Mucosa of descending colon (tissue), 3 donors: Measurements from ENCODE around the gene TSPAN17. TPM values are rescaled to one million over a fixed set of nuclear protein-coding genes. Genes with fewer than 3 reads are reported as not detected.

ENCODE experiments used
- ATAC-seq: fragments of 200-7000 bp; cut with Tn5 transposase; one replicate; pipeline ENCODE4 v1.9.1; 2020; ENCODE audit warnings: mild to moderate bottlenecking, moderate library complexity
- DNase-seq, 3 donors: peaks; one replicate each; pipeline ENCODE4 v3.0.0-alpha.2; 2020
- H3K36me3 ChIP-seq: fragments of 200-600 bp; one replicate; pipeline ENCODE4 v1.8.0; 2021; ENCODE audit warnings: low read depth, mild to moderate bottlenecking
- H3K4me1 ChIP-seq: fragments of 200-600 bp; one replicate; pipeline ENCODE4 v1.8.0; 2021; ENCODE audit warnings: low read depth, mild to moderate bottlenecking
- H3K4me3 ChIP-seq: fragments of 200-600 bp; one replicate; pipeline ENCODE4 v1.8.0; 2021; ENCODE audit warnings: mild to moderate bottlenecking
- H3K9me3 ChIP-seq: fragments of 200-600 bp; one replicate; pipeline ENCODE4 v1.8.0; 2021; ENCODE audit warnings: mild to moderate bottlenecking
- CTCF ChIP-seq: fragments of 200-600 bp; IDR thresholded peaks from one replicate; pipeline ENCODE4 v1.8.0; 2022; ENCODE audit warnings: antibody characterized with exemption, mild to moderate bottlenecking
- intact Hi-C, 2 donors: fragments of 100-400 bp; cut with DNase I in 1 of 2; cut with micrococcal nuclease in 1 of 2; formaldehyde crosslinking; loops; one replicate each; pipeline versions ENCODE4 v1.11.0 to v1.11.1; 2022; cut with DNase I, micrococcal nuclease
- total RNA-seq, 3 donors: library from RNA; stranded (reverse); fragmentation: NEBNext Ultra II Directional in 2 of 3; extraction: Animal tissue kit (Norgen Biotek cat#: 25700) in 2 of 3; gene quantifications; one replicate each; pipeline versions ENCODE4 v1.2.1 to v1.2.4, GENCODE V29; 2021 to 2023
- donor health status: DM: no; HTN: no; CAD: no; lungs with moderate emphysema.
- donor health status: DM: no; HTN: no; CAD: no.
- donor health status: DM: no; HTN: yes; CAD: no.

The TSPAN17 gene
- total RNA-seq, 3 donors from 2014 or later = 25.7 to 36.3 (median 31.9) TPM

DNA sequence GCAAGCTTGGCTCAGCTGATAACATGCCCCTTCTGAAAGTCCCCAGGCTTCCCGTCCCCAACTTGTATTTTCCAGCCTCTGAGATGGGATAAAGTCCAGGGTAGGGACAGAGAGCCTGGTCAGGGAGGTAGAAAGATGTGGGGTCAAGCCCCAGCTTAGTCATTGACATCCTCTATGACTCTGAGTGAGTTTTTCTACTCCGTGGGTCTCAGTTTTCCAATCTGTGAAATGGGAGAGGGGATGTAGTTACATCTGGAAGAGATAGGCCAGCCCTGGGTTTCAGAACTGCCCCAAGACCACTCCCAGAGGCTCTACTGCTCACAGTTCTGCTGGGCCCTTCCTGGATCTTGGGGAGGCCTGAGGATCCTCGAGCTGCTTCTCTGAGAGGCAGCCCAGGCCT lies 40.4 kb upstream of the TSPAN17 start:
- Histone ChIP-seq H3K9me3 (no peaks in the 10 kb centered on the region), H3K36me3 (no peaks in the 10 kb centered on the region), H3K4me3 (no peak overlapping the region), H3K4me1 (peaks cover 4% of the 10 kb centered on the region)
- DNase-seq = no peak
- intact Hi-C loops = no loop called here
- ATAC-seq = no peak
- no peak for TF ChIP-seq CTCF

- TF ChIP-seq CTCF = no peak
- Histone ChIP-seq H3K4me3 (no peak overlapping the region), H3K9me3 (no peaks in the 10 kb centered on the region), H3K4me1 (peaks cover 4% of the 10 kb centered on the region), H3K36me3 (no peaks in the 10 kb centered on the region)
- no peak for ATAC-seq
- DNase-seq = no peak
- intact Hi-C loops = no loop called here
These were observed 39.1 kb upstream of the TSPAN17 start for GRCh38 chr5:176608142-176608705.

GRCh38 chr5:176608937-176609723 lies 38.2 kb upstream of the TSPAN17 start:
- DNase-seq (peak in 2 of 3 donors; percentile 15 to 38), ATAC-seq (no peak)
- Histone ChIP-seq H3K9me3 (no peaks in the 10 kb centered on the region), H3K4me1 (peaks cover 4% of the 10 kb centered on the region), H3K4me3 (peak overlapping the region; percentile 32), H3K36me3 (no peaks in the 10 kb centered on the region)
- intact Hi-C loops = no loop called here
- no peak for TF ChIP-seq CTCF

GRCh38 chr5:176609724-176610434 lies 37.4 kb upstream of the TSPAN17 start, which contains the start of gene GPRIN1:
GPRIN1 (minus strand) TSS chr5:176610156; CDS start chr5:176599834, 10,322 bp downstream.
- peak in 2 of 3 donors; percentile 49 to 80 for DNase-seq
- peak; percentile 87 for ATAC-seq
- no peak for TF ChIP-seq CTCF
- no peaks in the 10 kb centered on the region for H3K9me3 ChIP-seq
- intact Hi-C loops = no loop called here
- H3K36me3 ChIP-seq = no peaks in the 10 kb centered on the region
- H3K4me1 ChIP-seq = peaks cover 4% of the 10 kb centered on the region
- H3K4me3 ChIP-seq = peak within 1 kb of the TSS; percentile 32

DNA sequence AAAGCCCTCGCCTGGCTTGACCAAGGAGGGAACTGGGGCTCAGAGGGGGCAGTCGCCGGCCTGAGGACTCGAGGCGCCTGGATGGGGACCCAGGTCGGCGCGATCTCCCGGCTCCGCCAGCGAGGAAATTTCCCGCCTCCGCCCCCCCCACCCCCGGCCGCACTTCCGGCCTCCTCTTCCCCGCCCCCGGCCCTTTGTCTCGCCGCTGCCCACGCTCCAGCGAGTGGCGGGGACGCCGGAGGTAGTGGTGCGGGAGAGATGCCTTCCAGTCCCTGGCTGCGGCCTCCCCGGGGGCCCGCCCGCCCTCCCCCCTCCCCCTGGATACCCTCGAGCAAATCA lies 36.9 kb upstream of the TSPAN17 start:
- DNase-seq (no peak), ATAC-seq (peak; percentile 15)
- peaks cover 4% of the 10 kb centered on the region for H3K4me1 ChIP-seq
- no peaks in the 10 kb centered on the region for H3K9me3 ChIP-seq
- H3K4me3 ChIP-seq = peak overlapping the region; percentile 32
- H3K36me3 ChIP-seq = no peaks in the 10 kb centered on the region
- intact Hi-C loops = no loop called here
- no peak for TF ChIP-seq CTCF
